ENCODE measurements around the gene NOPCHAP1.

Gene NOPCHAP1

DNA sequence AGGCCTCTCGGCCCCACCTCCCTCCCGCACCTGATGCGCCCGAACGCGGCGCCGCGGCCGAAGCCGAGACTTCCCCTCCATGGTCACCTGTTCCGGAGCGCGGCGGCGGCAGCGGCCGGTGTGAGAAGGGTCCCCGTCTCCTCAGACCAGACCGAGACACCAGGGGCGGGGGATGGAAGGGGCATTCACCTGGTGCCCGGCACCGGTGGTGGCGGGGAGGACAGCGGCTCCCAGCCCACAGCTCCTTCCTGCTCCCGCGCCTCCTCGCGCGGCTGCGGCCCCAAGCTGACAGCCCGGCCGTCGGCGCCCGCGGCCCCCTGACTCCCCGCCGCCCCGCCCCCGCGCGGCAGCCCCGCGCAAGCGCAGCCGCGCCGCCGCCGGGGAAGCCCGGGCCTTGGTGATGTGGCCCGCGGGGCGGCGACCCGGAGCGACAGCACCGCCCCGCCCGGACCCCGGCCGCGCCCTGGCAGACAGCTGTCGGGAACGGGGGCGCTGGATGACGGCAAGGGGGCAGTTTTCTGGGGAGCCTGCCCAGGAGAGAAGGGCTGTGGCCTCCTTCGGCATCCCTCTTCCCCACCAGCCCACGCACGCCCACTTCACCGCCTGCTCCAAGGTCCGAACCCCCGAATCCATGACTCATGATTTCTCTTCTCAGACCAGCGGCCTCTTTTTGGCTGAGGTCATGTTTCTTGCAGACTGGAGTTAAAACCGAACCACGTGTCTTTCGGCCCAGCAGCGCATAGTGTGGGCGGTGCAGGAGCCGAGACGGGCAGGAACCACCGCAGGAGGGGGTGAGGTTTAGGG is 27.9 kb upstream of the NOPCHAP1 start, which contains the start of gene SLC41A2:
Gene SLC41A2, minus strand, starts transcription at position 290 of the 804 bp plus-strand sequence. CDS start 29,763 bp downstream, outside the sequence.
- Histone ChIP-seq H3K27me3 (ENCODE audit: control insufficient read depth, insufficient read depth, low read length) (no peaks in the 10 kb centered on the region), H3K79me2 (no peaks in the 10 kb centered on the region), H3K4me1 (peaks cover 14% of the 10 kb centered on the region), H3K36me3 (ENCODE audit: control insufficient read depth, insufficient read depth, low read length) (no peaks in the 10 kb centered on the region), H3K4me2 (ENCODE audit: low read length) (peak within 1 kb of the TSS; percentile 58), H3K4me3 (ENCODE audit: low read depth, low read length) (peak within 1 kb of the TSS; percentile 66), H3K9ac (no peak within 1 kb of the TSS), H2AFZ (peak within 1 kb of the TSS; percentile 98), H3K9me3 (ENCODE audit: control insufficient read depth, low read length) (no peaks in the 10 kb centered on the region), H3K27ac (peak within 1 kb of the TSS; percentile 83)
- TF ChIP-seq, protein P1, sequence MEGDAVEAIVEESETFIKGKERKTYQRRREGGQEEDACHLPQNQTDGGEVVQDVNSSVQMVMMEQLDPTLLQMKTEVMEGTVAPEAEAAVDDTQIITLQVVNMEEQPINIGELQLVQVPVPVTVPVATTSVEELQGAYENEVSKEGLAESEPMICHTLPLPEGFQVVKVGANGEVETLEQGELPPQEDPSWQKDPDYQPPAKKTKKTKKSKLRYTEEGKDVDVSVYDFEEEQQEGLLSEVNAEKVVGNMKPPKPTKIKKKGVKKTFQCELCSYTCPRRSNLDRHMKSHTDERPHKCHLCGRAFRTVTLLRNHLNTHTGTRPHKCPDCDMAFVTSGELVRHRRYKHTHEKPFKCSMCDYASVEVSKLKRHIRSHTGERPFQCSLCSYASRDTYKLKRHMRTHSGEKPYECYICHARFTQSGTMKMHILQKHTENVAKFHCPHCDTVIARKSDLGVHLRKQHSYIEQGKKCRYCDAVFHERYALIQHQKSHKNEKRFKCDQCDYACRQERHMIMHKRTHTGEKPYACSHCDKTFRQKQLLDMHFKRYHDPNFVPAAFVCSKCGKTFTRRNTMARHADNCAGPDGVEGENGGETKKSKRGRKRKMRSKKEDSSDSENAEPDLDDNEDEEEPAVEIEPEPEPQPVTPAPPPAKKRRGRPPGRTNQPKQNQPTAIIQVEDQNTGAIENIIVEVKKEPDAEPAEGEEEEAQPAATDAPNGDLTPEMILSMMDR (IDR thresholded peaks at IDR 0.05) = no peak

DNA sequence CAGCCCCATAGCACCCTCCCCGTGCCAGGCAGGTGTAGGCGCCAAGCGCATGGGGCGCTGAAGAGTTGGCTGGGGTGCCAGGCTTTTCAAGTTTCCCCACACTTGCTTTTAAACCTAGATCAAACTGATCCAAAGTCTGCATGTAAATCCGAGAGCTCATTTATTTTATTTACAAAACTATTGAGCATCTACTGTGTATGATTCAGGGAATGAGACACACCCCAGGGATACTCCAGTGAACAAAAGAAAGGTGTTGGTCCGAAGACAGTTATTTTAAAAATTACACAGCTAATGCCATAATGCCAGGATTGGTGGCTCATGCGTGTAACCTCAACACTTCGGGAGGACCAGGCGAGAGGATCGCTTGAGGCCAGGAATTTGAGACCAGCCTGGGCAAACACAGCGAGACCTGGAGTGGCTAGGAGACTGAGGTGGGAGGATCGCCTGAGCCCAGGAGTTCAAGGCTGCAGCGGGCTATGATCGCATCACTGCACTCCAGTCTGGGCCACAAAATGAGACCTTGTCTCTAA is 27.2 kb upstream of the NOPCHAP1 start:
- TF ChIP-seq, protein P1 (IDR thresholded peaks at IDR 0.05) = peak; percentile 35
- Histone ChIP-seq H2AFZ (peak overlapping the region; percentile 98), H3K4me2 (ENCODE audit: low read length) (peak overlapping the region; percentile 58), H3K36me3 (ENCODE audit: control insufficient read depth, insufficient read depth, low read length) (no peaks in the 10 kb centered on the region), H3K4me1 (peaks cover 14% of the 10 kb centered on the region), H3K9me3 (ENCODE audit: control insufficient read depth, low read length) (no peaks in the 10 kb centered on the region), H3K27ac (peak overlapping the region; percentile 83), H3K9ac (no peak overlapping the region), H3K79me2 (no peaks in the 10 kb centered on the region), H3K4me3 (ENCODE audit: low read depth, low read length) (peak overlapping the region; percentile 60), H3K27me3 (ENCODE audit: control insufficient read depth, insufficient read depth, low read length) (no peaks in the 10 kb centered on the region)

DNA sequence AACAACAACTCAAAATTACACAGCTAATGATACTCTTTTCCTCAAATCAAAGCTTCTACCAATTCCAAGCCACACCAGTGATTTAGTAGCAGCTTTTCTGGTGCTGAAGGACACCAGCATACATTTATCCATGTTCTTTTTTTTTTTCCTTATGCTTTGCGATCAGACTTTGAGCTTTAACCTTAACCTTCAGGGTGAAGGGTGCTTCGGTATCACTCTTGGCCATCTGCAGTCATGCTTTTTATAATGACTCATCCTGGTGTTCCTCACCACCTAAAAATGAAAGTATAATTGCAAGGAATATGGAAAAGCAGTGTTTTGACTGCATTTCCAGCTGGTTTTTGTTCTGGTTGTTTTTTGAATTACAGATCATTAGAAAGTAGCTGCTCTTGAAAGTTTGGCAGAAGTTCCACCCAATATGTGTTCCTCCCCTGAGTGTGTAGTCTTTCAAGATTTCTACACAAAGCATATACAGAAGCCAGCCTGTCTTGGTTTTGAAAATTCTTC is 26.7 kb upstream of the NOPCHAP1 start:
- TF ChIP-seq, protein P1 (IDR thresholded peaks at IDR 0.05) = no peak
- peak overlapping the region; percentile 83 for H3K27ac ChIP-seq
- H3K4me3 ChIP-seq (ENCODE audit: low read depth, low read length) = no peak overlapping the region
- no peaks in the 10 kb centered on the region for H3K27me3 ChIP-seq (ENCODE audit: control insufficient read depth, insufficient read depth, low read length)
- H3K79me2 ChIP-seq = no peaks in the 10 kb centered on the region
- peak overlapping the region; percentile 98 for H2AFZ ChIP-seq
- H3K36me3 ChIP-seq (ENCODE audit: control insufficient read depth, insufficient read depth, low read length) = no peaks in the 10 kb centered on the region
- H3K9me3 ChIP-seq (ENCODE audit: control insufficient read depth, low read length) = no peaks in the 10 kb centered on the region
- peaks cover 14% of the 10 kb centered on the region for H3K4me1 ChIP-seq
- H3K9ac ChIP-seq = no peak overlapping the region
- H3K4me2 ChIP-seq (ENCODE audit: low read length) = no peak overlapping the region

DNA sequence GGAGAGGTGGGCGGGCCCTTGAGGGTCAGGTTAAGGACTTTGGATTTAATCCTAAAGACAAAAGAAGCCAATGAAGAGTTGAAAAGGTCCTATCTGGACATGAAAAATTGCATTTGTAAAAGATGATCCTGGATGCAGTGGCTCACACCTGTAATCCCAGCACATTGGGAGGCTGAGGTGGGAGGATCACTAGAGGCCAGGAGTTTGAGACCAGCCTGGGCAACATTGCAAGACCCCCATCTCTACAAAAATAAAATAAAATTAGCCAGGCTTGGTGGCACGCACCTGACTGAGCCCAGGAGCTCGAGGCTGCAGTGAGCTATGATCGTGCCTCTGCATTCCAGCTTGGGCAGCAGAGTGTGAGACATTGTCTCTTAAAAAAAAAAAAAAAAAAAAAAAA is 25.7 kb upstream of the NOPCHAP1 start:
- H3K79me2 ChIP-seq = no peaks in the 10 kb centered on the region
- H3K36me3 ChIP-seq (ENCODE audit: control insufficient read depth, insufficient read depth, low read length) = no peaks in the 10 kb centered on the region
- H3K9ac ChIP-seq = no peak overlapping the region
- peak overlapping the region; percentile 98 for H2AFZ ChIP-seq
- H3K27me3 ChIP-seq (ENCODE audit: control insufficient read depth, insufficient read depth, low read length) = no peaks in the 10 kb centered on the region
- H3K27ac ChIP-seq = peak overlapping the region; percentile 83
- TF ChIP-seq, protein P1 (IDR thresholded peaks at IDR 0.05) = no peak
- peaks cover 14% of the 10 kb centered on the region for H3K4me1 ChIP-seq
- no peaks in the 10 kb centered on the region for H3K9me3 ChIP-seq (ENCODE audit: control insufficient read depth, low read length)
- no peak overlapping the region for H3K4me2 ChIP-seq (ENCODE audit: low read length)
- H3K4me3 ChIP-seq (ENCODE audit: low read depth, low read length) = no peak overlapping the region
